A549 (cell line): ENCODE results near the gene SNX25. TPM values are rescaled to one million over a fixed set of nuclear protein-coding genes. Genes with fewer than 3 reads are reported as not detected.

Source experiments
- ATAC-seq, 2 experiments: fragments of 200-7000 bp in 1 of 2; fragments of >200 bp in 1 of 2; cut with Nextera tagmentation in 1 of 2; cut with Tn5 transposase in 1 of 2; 3 replicates each; pipeline versions ENCODE4 v1.8.0 to v1.9.1; 2018 to 2020; ENCODE audit warnings: mild to moderate bottlenecking in 1 of 2, moderate library complexity in 1 of 2
- CTCF ChIA-PET: fragments of 300-600 bp; sonication (Branson Sonifier 250); formaldehyde crosslinking; extraction: SDS; loops from one replicate; lab custom pipeline; 2021; ENCODE audit warnings: antibody characterized with exemption, inconsistent platforms; lab: Yijun Ruan, JAX
- POLR2A ChIA-PET: fragments of 350-600 bp; formaldehyde crosslinking; extraction: SDS; loops from one replicate; lab custom pipeline; 2021; ENCODE audit warnings: antibody characterized with exemption, inconsistent platforms; lab: Yijun Ruan, JAX
- DNase-seq, 2 experiments: peaks; one replicate each; pipeline versions ENCODE4 v3.0.0 to v3.0.0-alpha.2; 2011 to 2016; ENCODE audit warnings: low read depth in 1 of 2, low spot score in 1 of 2
- FAIRE-seq: peaks from 2 replicates; lab custom pipeline; 2011; peaks lifted over from hg19 to GRCh38; lab: Jason Lieb, UNC
- H3K27ac ChIP-seq, 2 experiments: fragments of >200 bp; sonication (Bioruptor Twin); formaldehyde crosslinking; 3 replicates each; pipeline ENCODE4 v1.5.1; 2016 to 2017
- H3K4me1 ChIP-seq: fragments of >200 bp; sonication (Bioruptor Twin); formaldehyde crosslinking; 3 replicates; pipeline ENCODE4 v1.6.1; 2016
- H3K4me2 ChIP-seq: fragments of >200 bp; sonication (Bioruptor Twin); formaldehyde crosslinking; 3 replicates; pipeline ENCODE4 v1.6.1; 2016
- H3K4me3 ChIP-seq: fragments of >200 bp; sonication (Bioruptor Twin); formaldehyde crosslinking; 3 replicates; pipeline ENCODE4 v1.5.1; 2016
- H3K9me3 ChIP-seq: fragments of >200 bp; sonication (Bioruptor Twin); formaldehyde crosslinking; 3 replicates; pipeline ENCODE4 v1.6.1; 2016
- CBX2 ChIP-seq: fragments of 200-600 bp; sonication (generic); IDR thresholded peaks from 2 replicates; pipeline ENCODE4 v1.6.1; 2016; ENCODE audit warnings: low read depth, mild to moderate bottlenecking, borderline replicate concordance
- CBX8 ChIP-seq: fragments of 200-600 bp; sonication (generic); IDR thresholded peaks from 2 replicates; pipeline ENCODE4 v1.6.1; 2016
- CHD2 ChIP-seq: fragments of 150-350 bp; IDR thresholded peaks from 2 replicates; pipeline ENCODE4 v1.6.1; 2014; ENCODE audit warnings: low read length; ENCODE audit not compliant: partially characterized antibody
- EHMT2 ChIP-seq: fragments of 200-600 bp; sonication (generic); IDR thresholded peaks from 2 replicates; pipeline ENCODE4 v1.6.1; 2016; ENCODE audit warnings: antibody characterized with exemption, low read depth, mild to moderate bottlenecking, moderate library complexity
- EP300 ChIP-seq, 2 experiments: fragments of >200 bp; sonication (Bioruptor Twin); formaldehyde crosslinking; IDR thresholded peaks; 2 replicates in 1 of 2; 3 replicates in 1 of 2; pipeline ENCODE4 v1.6.1; 2016 to 2017
- FOSB ChIP-seq: fragments of 250-450 bp; sonication (Bioruptor Pico); IDR thresholded peaks from 2 replicates; pipeline ENCODE4 v1.5.0; 2020; ENCODE audit warnings: mild to moderate bottlenecking, moderate library complexity
- HDAC2 ChIP-seq: fragments of 200-600 bp; sonication (generic); IDR thresholded peaks from 2 replicates; pipeline ENCODE4 v1.6.1; 2016
- HEYL ChIP-seq: fragments of 250-450 bp; sonication (Bioruptor Pico); IDR thresholded peaks from 2 replicates; pipeline ENCODE4 v1.8.0; 2021; ENCODE audit warnings: mild to moderate bottlenecking, moderate library complexity
- JUN ChIP-seq, 2 experiments: fragments of >200 bp; sonication (Bioruptor Twin); formaldehyde crosslinking; IDR thresholded peaks; 2 replicates in 1 of 2; 3 replicates in 1 of 2; pipeline ENCODE4 v1.6.1; 2016 to 2017
- JUNB ChIP-seq: fragments of >200 bp; sonication (Bioruptor Twin); formaldehyde crosslinking; IDR thresholded peaks from 2 replicates; pipeline ENCODE4 v1.6.1; 2016
- KDM5A ChIP-seq: fragments of 200-600 bp; sonication (generic); IDR thresholded peaks from 2 replicates; pipeline ENCODE4 v1.6.1; 2016; ENCODE audit warnings: antibody characterized with exemption, mild to moderate bottlenecking
- NPAS2 ChIP-seq: fragments of 250-450 bp; sonication (Bioruptor Pico); IDR thresholded peaks from 2 replicates; pipeline ENCODE4 v1.8.0; 2022; ENCODE audit warnings: mild to moderate bottlenecking, moderate library complexity, borderline replicate concordance
- POLR2A ChIP-seq: IDR thresholded peaks from 2 replicates; pipeline ENCODE4 v1.6.1; 2012; ENCODE audit warnings: mild to moderate bottlenecking, low read length
- RAD21 ChIP-seq, 2 experiments: fragments of >200 bp in 1 of 2; sonication (Bioruptor Twin) in 1 of 2; formaldehyde crosslinking in 1 of 2; IDR thresholded peaks in 1 of 2; conservative IDR thresholded peaks in 1 of 2; 2 replicates in 1 of 2; 3 replicates in 1 of 2; pipeline ENCODE4 v1.6.1; 2012 to 2018; ENCODE audit warnings: inconsistent platforms in 1 of 2
- SREBF2 ChIP-seq: fragments of 450-650 bp; IDR thresholded peaks from 2 replicates; pipeline ENCODE4 v1.6.1; 2014; ENCODE audit warnings: mild to moderate bottlenecking, moderate library complexity
- TP53 ChIP-seq: fragments of 250-450 bp; sonication (Bioruptor Pico); IDR thresholded peaks from 2 replicates; pipeline ENCODE4 v1.5.0; 2021; ENCODE audit warnings: mild to moderate bottlenecking, moderate library complexity
- ZC3H11A ChIP-seq: fragments of 450-650 bp; IDR thresholded peaks from 2 replicates; pipeline ENCODE4 v1.6.1; 2014; ENCODE audit warnings: antibody characterized with exemption, mild to moderate bottlenecking
- ZSCAN20 ChIP-seq: fragments of 250-450 bp; sonication (Bioruptor Pico); IDR thresholded peaks from 2 replicates; pipeline ENCODE4 v1.8.0; 2022; ENCODE audit warnings: mild to moderate bottlenecking, moderate library complexity
- WGBS: methylation state at CpG from one replicate; pipeline ENCODE4 v1.1.6; 2017; ENCODE audit errors: missing lambda C conversion rate; 5-methylcytosine and 5-hydroxymethylcytosine counted together
- polyA plus RNA-seq, 4 experiments: library from polyadenylated mRNA; depleted of rRNA in 3 of 4; stranded (reverse); fragments of >200 nt; fragmentation: RNase III in 1 of 4; extraction: RNeasy Plus Mini Kit Qiagen cat#74134 plus additional on column Dnase treatment in 1 of 4; gene quantifications; 2 replicates in 3 of 4; 3 replicates in 1 of 4; pipeline ENCODE4 v1.2.3, GENCODE V29; 2011 to 2017
- TF ChIP-seq, protein P1 (sequence below): IDR thresholded peaks from 2 replicates; pipeline ENCODE4 v1.6.1; 2012
- TF ChIP-seq, protein P2 (sequence below): fragments of >200 bp; sonication (Bioruptor Twin); formaldehyde crosslinking; IDR thresholded peaks from 3 replicates; pipeline ENCODE4 v1.5.1; 2016
- TF ChIP-seq, protein P3 (sequence below): fragments of 450-650 bp; IDR thresholded peaks from 2 replicates; pipeline ENCODE4 v1.6.1; 2014; ENCODE audit warnings: antibody characterized with exemption
- TF ChIP-seq, protein P4 (sequence below): IDR thresholded peaks from 2 replicates; pipeline ENCODE4 v1.6.1; 2012; ENCODE audit warnings: low read depth, borderline replicate concordance
- TF ChIP-seq, protein P5 (sequence below): fragments of 250-450 bp; sonication (Bioruptor Pico); IDR thresholded peaks from 2 replicates; pipeline ENCODE4 v1.5.0; 2021; ENCODE audit warnings: mild to moderate bottlenecking, moderate library complexity, borderline replicate concordance
- TF ChIP-seq, protein P6 (sequence below): IDR thresholded peaks from 2 replicates; pipeline ENCODE4 v1.6.1; 2012

SNX25 gene
- polyA plus RNA-seq, 2 of the 4 experiments (the other 2 are of a cell fraction), result 10.1 to 13.0 TPM

DNA sequence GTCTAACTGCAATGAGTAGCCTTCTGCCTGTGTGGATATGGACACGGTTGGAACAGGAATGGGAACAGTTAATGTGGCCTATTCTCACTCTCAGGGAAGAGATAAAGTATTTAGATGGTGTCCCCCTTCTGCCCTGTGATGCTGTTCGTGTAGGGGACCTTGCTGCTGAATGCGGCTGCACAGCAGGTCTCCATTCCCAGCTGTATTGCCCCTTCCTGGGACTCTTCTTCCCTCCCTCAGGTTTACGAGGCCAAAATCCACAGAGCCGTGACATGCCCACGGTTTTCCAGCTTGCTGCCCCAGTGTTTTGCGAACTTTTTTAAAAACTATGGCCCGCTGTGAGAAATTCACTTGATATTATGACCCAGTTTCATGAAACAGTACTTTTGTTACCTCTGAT is 50.3 kb downstream of the SNX25 start (continued):
- TF ChIP-seq CBX2 (no peak), NPAS2 (CRISPR knock-in tag) (no peak), HDAC2 (no peak), RAD21 (conservative IDR thresholded peaks at IDR 0.05 in 1 of 2, IDR thresholded peaks at IDR 0.05 in 1 of 2) (no peak), EP300 (IDR thresholded peaks at IDR 0.05) (no peak)
- TF ChIP-seq, protein P1, sequence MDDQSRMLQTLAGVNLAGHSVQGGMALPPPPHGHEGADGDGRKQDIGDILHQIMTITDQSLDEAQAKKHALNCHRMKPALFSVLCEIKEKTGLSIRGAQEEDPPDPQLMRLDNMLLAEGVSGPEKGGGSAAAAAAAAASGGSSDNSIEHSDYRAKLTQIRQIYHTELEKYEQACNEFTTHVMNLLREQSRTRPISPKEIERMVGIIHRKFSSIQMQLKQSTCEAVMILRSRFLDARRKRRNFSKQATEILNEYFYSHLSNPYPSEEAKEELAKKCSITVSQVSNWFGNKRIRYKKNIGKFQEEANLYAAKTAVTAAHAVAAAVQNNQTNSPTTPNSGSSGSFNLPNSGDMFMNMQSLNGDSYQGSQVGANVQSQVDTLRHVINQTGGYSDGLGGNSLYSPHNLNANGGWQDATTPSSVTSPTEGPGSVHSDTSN, result no peak
- TF ChIP-seq, protein P2, sequence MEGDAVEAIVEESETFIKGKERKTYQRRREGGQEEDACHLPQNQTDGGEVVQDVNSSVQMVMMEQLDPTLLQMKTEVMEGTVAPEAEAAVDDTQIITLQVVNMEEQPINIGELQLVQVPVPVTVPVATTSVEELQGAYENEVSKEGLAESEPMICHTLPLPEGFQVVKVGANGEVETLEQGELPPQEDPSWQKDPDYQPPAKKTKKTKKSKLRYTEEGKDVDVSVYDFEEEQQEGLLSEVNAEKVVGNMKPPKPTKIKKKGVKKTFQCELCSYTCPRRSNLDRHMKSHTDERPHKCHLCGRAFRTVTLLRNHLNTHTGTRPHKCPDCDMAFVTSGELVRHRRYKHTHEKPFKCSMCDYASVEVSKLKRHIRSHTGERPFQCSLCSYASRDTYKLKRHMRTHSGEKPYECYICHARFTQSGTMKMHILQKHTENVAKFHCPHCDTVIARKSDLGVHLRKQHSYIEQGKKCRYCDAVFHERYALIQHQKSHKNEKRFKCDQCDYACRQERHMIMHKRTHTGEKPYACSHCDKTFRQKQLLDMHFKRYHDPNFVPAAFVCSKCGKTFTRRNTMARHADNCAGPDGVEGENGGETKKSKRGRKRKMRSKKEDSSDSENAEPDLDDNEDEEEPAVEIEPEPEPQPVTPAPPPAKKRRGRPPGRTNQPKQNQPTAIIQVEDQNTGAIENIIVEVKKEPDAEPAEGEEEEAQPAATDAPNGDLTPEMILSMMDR, result no peak

DNA sequence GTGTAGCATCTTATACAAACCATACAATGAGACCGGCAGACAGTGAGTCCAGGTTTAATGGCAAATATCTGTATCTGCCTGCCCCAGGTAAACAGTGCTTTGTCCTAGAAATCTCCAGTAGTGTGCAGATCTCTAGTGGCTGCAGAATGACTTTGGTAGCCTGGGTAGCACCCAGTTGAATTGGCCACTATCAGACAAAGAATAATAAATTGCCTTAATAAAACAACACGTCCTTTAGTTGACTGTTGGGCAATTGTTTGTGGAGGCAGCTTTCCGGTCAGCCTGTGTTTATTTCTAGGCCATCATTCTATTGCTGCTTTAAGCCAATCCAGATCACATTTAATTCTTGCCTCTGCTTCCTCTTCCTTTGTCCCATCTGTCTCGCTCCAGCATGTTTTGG is 52.5 kb downstream of the SNX25 start:
- FAIRE-seq, result no peak
- Histone ChIP-seq H3K4me1 (peaks cover 8% of the 10 kb centered on the region), H3K4me3 (no peak overlapping the region), H3K4me2 (no peak overlapping the region), H3K9me3 (no peaks in the 10 kb centered on the region), H3K27ac (no peak overlapping the region)
- ChIA-PET CTCF (no interaction called here), POLR2A (no interaction called here)
- WGBS, result 89% methylated on average over 4 of the region's 4 CpGs
- ATAC-seq, result no peak
- TF ChIP-seq JUN (IDR thresholded peaks at IDR 0.05), result no peak
- no peak for TF ChIP-seq HDAC2
- no peak for TF ChIP-seq NPAS2 (CRISPR knock-in tag)
- TF ChIP-seq, protein P3, sequence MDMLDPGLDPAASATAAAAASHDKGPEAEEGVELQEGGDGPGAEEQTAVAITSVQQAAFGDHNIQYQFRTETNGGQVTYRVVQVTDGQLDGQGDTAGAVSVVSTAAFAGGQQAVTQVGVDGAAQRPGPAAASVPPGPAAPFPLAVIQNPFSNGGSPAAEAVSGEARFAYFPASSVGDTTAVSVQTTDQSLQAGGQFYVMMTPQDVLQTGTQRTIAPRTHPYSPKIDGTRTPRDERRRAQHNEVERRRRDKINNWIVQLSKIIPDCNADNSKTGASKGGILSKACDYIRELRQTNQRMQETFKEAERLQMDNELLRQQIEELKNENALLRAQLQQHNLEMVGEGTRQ, result no peak
- no peak for DNase-seq

DNA sequence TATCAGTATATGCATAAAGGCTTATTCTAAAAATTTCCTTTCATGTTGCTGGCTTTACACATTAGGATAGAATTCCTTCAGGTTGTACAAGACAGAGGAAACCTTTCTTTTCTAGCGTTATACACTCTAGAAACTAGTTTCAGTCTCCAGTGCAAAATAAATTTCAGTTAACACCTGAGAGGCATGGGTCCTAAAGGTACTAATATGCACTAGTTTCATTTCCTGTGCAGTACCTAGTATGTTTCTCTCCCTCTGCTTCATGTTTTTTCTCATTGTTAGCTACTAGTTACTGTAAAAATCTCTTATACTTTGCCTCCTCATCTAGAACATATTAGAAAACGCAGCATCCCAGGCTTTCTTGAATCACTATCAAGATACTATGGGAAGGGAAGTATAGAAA is 54.0 kb downstream of the SNX25 start:
- Histone ChIP-seq H3K9me3 (no peaks in the 10 kb centered on the region), H3K4me3 (no peak overlapping the region)
- FAIRE-seq, result no peak
- ATAC-seq, result no peak
- no peak for TF ChIP-seq POLR2A
- TF ChIP-seq, protein P4, sequence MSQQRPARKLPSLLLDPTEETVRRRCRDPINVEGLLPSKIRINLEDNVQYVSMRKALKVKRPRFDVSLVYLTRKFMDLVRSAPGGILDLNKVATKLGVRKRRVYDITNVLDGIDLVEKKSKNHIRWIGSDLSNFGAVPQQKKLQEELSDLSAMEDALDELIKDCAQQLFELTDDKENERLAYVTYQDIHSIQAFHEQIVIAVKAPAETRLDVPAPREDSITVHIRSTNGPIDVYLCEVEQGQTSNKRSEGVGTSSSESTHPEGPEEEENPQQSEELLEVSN, result no peak
- no peak for TF ChIP-seq SREBF2
- TF ChIP-seq CBX8, result no peak
- TF ChIP-seq, all 56 proteins: peak for 0
- DNase-seq, result no peak
- H3K27ac ChIP-seq, result no peak overlapping the region
- ChIA-PET POLR2A (no interaction called here), CTCF (no interaction called here)
- H3K4me1 ChIP-seq, result peaks cover 8% of the 10 kb centered on the region
- 90% methylated on average over 2 of the region's 2 CpGs for WGBS
- no peak overlapping the region for H3K4me2 ChIP-seq

DNA sequence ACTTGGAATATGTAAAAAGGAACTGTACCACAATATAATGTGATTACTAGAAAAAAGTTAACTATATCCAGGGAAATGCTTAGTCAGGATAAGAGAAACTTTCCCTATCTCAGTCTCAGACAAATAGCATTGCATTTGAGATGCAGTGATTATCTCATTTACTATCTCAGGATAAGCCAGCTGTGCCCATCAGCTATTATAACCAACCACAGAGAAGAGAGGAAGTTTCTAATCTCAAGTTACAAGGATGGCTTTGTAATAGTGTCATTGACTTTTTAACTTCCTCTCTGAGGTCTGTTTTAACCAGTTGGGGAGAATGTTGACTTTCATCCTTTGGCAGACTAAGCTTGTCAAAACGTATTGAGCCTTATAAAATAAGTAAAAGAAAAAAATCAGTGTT is 56.5 kb downstream of the SNX25 start:
- 91% methylated on average over 1 of the region's 1 CpG for WGBS
- FAIRE-seq, result no peak
- CTCF ChIA-PET, result interaction anchor here (1.6 kb wide), 1 partner anchor 21 kb away, joined by 6 read pairs; no protein-coding TSS in a partner anchor
- Histone ChIP-seq H3K27ac (no peak overlapping the region), H3K9me3 (no peaks in the 10 kb centered on the region), H3K4me1 (no peaks in the 10 kb centered on the region), H3K4me2 (no peak overlapping the region), H3K4me3 (no peak overlapping the region)
- no peak for DNase-seq
- ATAC-seq, result no peak
- POLR2A ChIA-PET, result no interaction called here
- TF ChIP-seq, protein P5, sequence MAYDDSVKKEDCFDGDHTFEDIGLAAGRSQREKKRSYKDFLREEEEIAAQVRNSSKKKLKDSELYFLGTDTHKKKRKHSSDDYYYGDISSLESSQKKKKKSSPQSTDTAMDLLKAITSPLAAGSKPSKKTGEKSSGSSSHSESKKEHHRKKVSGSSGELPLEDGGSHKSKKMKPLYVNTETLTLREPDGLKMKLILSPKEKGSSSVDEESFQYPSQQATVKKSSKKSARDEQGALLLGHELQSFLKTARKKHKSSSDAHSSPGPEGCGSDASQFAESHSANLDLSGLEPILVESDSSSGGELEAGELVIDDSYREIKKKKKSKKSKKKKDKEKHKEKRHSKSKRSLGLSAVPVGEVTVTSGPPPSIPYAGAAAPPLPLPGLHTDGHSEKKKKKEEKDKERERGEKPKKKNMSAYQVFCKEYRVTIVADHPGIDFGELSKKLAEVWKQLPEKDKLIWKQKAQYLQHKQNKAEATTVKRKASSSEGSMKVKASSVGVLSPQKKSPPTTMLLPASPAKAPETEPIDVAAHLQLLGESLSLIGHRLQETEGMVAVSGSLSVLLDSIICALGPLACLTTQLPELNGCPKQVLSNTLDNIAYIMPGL (CRISPR knock-in tag), result no peak
- TF ChIP-seq, protein P3, result no peak
- TF ChIP-seq, protein P6, sequence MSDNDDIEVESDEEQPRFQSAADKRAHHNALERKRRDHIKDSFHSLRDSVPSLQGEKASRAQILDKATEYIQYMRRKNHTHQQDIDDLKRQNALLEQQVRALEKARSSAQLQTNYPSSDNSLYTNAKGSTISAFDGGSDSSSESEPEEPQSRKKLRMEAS, result no peak
- TF ChIP-seq RAD21 (conservative IDR thresholded peaks at IDR 0.05 in 1 of 2, IDR thresholded peaks at IDR 0.05 in 1 of 2) (no peak), KDM5A (no peak), CHD2 (no peak), JUNB (no peak), CBX8 (no peak), ZSCAN20 (CRISPR knock-in tag) (no peak), HEYL (CRISPR knock-in tag) (no peak), POLR2A (no peak), ZC3H11A (no peak), TP53 (CRISPR knock-in tag) (no peak), EHMT2 (no peak), FOSB (CRISPR knock-in tag) (no peak)
- TF ChIP-seq, protein P1, result no peak
